22Rv1 (cell line): ENCODE data around the gene MTARC1.

ENCODE experiments used
- ZFX ChIP-seq: fragments of 450-650 bp; IDR thresholded peaks from 2 replicates; pipeline ENCODE4 v1.6.1; 2017; ENCODE audit warnings: antibody characterized with exemption, borderline replicate concordance
- TF ChIP-seq, protein P1 (sequence below): fragments of 450-650 bp; IDR thresholded peaks from 2 replicates; pipeline ENCODE4 v1.5.1; 2017; ENCODE audit warnings: mild to moderate bottlenecking

DNA sequence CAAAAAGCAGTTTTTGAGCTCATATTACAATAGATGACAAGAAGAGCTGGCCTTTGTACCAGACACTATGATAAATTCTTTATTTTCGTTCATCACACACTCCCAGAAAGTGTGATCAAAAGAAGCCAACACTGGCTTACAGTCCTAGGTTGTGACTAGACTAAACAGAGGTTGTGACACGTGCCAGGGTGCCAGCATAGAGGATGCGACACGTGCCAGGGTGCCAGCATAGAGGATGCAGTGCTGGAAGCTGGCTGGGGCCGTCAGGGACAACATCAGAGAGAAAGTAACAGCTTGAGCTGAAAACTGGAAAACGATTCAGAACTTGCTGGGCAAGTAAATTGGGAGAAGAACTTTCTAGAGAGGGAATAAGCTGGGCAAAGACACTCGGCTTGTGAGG, 2.2 kb downstream of the MTARC1 start:
- TF ChIP-seq, protein P1, sequence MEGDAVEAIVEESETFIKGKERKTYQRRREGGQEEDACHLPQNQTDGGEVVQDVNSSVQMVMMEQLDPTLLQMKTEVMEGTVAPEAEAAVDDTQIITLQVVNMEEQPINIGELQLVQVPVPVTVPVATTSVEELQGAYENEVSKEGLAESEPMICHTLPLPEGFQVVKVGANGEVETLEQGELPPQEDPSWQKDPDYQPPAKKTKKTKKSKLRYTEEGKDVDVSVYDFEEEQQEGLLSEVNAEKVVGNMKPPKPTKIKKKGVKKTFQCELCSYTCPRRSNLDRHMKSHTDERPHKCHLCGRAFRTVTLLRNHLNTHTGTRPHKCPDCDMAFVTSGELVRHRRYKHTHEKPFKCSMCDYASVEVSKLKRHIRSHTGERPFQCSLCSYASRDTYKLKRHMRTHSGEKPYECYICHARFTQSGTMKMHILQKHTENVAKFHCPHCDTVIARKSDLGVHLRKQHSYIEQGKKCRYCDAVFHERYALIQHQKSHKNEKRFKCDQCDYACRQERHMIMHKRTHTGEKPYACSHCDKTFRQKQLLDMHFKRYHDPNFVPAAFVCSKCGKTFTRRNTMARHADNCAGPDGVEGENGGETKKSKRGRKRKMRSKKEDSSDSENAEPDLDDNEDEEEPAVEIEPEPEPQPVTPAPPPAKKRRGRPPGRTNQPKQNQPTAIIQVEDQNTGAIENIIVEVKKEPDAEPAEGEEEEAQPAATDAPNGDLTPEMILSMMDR, result no peak
- no peak for TF ChIP-seq ZFX
